HTERT RPE-1 (cell line): ENCODE measurements around the gene DSTYK.
"Not testable (repeated sequence)": the region's sequence is repeated elsewhere in the genome, so short reads cannot be mapped to it uniquely, and the experiment has no call there.

Source experiments
- in situ Hi-C: fragments of 300-500 bp; cut with MboI; formaldehyde crosslinking; loops from 4 replicates; pipeline ENCODE4 v1.14.3; 2020; ENCODE audit warnings: low sequenced_read_pairs

Gene DSTYK

DNA sequence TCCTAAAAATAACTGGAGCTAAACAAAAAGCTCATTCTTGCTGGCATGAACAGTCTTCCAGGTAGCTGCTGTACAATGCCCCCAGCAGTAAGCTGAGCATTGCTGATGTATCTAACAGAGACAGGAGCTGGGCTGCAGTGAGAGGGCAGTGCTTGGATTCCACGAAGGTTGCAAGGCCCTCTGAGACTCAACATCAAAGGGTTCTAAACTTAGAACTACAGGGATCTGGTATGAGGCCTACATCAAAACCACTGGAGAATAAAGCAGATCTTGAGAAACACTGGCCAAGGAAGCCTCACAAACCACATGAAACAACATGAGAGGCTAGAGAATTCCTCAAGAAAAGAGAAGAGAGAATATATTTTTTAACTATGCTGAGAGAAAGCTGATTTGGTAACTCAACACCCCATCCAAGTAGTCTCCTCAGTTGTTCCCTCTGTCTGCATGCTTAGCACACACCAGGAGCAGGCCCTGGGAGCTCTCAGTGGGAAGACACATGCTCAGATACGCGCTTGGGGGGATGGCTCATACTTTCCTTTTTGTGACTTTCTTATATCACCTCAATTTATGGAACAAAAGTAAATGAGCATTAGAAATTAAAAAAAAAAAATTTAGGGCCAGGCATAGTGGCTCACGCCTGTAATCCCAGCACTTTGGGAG is 27.7 kb downstream of the DSTYK start:
- in situ Hi-C loops: no loop called here

DNA sequence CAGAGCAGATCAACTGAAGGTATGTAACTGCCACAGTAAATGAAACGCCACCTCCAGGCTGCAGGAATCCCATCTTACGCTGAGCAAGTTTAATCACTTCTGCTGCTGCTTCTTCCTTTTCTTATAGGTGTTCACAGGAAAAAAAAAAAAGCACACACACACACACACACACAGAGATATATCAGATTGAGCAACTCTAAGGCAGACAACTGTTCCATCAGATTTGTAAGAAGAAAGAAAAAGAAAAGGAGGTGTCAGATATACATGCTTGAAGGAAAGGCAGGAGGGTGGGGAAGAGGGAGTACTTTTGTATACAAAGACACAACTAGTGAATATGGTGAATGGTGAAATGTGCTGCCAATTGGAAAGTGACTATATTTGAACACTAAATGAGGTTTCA is 28.6 kb downstream of the DSTYK start:
- in situ Hi-C loops: no loop called here

DNA sequence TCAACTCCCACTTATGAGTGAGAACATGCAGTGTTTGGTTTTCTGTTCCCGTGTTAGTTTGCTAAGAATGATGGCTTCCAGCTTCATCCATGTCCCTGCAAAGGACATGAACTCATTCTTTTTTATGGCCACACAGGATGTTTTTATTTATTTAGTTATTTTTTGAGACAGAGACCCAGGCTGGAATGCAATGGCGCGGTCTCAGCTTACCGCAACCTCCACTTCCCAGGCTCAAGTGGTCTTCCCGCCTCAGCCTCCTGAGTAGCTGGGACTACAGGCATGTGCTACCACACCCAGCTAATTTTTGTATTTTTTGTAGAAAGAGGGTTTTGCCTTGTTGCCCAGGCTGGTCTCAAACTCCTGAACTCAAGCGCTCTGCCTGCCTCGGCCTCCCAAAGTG is 31.2 kb downstream of the DSTYK start:
- in situ Hi-C loops: not testable (repeated sequence)

DNA sequence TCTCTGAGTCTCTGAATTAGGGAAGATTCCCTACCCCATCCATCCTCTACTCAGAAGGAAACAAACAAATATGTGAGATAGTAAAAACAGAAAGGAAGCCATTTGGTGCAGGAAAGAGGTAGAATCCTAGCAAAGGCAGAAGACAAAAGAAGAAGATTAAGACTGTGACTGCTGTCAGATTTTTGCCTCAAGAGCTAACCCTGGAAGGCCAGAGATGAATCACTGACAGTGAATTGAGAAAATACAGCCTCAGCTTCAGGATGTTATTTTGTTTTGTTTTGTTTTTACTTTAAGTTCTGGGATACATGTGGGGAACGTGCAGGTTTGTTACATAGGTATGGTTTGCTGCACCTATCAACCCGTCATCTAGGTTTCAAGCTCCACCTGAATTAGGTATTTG is 31.7 kb downstream of the DSTYK start:
- in situ Hi-C loops: no loop called here

DNA sequence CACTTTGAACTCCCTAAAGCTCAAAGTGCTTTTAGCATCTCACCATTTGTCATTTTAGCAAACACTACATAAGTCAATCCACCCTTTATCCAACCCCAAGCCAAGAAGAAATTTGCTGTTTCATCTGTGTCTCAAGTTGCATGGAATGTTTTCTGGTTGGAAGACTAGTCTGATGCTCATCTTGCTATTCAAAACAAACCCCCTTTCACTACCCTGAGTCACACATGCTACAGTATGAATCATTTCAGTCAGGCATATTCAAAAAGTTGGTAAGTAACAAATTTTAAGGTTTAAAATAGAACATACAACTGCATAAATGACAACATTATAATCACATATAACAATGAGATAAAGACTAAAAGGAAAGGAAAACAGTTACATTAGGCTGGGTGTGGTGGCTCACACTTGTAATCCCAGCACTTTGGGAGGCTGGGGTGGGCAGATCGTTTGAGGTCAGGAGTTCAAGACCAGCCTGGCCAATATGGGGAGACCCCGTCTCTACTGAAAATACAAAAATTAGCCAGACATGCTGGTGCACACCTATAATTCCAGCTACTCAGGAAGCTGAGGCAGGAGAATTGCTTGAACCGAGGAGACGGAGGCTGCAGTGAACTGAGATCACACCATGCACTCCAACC is 38.7 kb downstream of the DSTYK start:
- in situ Hi-C loops: no loop called here

DNA sequence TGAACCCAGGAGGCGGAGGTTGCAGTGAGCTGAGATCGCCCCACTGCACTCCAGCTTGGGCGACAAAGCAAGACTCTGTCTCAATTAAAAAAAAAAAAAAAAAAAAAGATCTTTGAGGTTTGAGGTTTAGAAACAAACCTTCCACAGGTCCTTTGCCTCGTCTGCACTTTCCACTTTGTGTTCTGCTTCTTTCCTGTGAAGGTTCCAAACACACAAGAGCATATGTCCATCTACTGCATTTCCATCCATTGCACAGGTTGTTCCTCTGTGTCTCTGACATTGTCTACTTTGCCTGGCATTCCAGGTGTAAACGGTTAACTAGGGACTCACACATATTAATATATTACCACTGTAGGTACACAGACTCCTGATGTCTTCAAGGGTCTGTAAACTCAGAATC is 40.1 kb downstream of the DSTYK start:
- in situ Hi-C loops: no loop called here

DNA sequence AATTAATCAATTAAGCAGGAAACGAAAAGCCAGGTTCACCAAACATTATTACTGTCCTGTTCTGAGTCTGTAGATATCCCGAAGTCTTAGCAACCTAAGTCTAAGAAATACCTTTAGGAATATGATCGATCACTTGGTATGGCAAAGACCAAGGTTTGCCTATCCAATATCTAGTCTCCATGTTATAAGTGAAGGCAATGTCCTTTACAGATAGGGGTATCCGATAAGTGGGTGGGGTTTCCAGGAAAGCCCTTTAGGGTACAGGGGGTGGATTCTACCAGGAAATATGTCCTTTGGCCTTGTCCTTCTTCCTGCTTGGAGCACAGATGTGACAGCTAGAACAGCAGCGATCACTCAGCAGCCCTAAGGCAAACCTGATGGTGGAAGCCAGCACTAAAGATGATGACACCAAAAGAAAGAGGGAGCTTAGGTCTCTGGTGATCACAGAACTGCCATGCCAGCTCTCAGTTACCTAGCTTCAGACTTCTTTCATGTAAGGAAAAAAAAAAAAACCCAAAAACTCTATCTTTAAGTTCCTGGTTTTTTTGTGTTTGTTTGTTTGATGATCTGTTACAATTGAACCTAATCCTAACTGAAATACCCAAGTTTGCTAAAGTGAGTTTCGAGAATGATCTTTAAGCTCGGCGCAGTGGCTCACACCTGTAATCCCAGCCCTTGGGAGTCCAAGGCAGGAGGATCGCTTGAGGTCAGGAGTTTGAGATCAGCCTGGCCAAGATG is 40.8 kb downstream of the DSTYK start:
- in situ Hi-C loops: no loop called here

DNA sequence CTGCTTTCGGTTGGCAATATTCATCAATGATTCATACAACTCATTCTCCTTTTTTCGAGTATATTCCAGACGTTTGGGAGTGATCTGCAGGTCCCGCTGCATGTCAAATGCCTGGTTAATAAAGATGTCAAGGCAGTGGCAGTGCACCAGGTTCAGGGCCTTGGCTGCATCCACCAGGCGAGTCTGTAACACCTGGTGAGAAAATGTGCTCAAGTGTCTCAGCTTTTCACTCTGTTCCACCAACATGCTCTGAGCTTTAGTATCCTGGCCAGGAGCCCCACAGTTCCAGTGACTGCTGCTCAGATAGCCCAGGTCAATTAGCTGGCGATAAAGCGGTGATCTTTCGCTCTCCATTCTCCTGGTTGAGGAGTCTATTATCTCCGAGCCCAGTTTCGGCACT is 42.3 kb downstream of the DSTYK start:
- in situ Hi-C loops: no loop called here

DNA sequence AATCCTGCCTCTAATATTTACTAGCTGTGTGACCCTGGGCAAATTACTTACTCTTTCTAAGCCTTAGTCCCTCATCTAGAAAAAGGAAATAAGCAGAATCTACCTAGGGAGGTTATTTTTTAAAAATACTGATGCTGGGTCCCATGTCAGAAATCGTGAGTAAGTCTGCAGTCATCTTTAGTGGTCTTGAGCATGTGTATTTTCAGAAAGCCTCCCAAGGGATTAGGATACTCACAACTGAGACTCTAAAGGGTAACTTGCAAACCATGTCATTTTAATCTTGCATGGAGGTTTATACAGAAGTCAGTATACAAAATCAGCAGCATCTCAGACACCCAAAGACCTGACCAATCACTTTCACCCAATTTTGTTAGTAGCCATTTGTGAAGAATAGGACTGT is 43.2 kb downstream of the DSTYK start:
- in situ Hi-C loops: no loop called here

DNA sequence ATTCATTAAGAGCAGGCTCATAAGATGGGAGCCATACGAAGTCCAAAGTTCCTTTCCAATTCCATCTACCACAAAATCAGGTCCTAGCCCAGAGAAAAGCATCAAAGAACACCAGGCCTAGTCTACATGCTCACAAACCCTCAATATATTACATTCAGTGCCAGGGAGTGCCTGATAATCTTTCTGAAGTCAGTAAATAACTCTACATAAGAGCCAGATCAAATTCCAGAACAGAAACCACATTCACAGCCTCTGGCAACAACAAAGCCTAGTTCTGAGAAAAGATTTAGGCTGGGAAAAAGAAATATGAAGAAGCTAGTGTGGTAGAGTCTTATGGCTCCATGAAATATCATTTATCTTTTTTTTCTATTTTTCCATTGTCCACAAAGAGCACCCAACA is 49.2 kb downstream of the DSTYK start:
- in situ Hi-C loops: no loop called here

DNA sequence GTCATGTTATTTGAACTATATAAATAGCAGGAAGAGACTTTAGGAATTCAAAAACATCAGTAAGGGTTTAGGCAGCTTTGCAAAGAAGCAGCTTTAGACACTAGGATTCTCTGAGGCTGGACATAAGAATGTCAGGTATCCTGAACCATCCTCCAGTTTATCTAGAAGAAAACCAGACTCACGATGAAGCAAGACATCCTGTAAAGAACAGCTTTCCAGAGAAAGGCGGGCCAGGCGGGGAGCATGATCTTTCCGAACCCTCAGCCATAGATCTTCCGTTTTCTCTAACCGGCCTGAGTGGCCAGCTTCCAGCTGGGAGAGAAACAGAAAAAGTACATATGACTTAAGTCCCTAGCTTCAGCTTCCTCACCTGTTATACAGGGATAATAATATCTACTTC is 50.4 kb downstream of the DSTYK start:
- in situ Hi-C loops: no loop called here

DNA sequence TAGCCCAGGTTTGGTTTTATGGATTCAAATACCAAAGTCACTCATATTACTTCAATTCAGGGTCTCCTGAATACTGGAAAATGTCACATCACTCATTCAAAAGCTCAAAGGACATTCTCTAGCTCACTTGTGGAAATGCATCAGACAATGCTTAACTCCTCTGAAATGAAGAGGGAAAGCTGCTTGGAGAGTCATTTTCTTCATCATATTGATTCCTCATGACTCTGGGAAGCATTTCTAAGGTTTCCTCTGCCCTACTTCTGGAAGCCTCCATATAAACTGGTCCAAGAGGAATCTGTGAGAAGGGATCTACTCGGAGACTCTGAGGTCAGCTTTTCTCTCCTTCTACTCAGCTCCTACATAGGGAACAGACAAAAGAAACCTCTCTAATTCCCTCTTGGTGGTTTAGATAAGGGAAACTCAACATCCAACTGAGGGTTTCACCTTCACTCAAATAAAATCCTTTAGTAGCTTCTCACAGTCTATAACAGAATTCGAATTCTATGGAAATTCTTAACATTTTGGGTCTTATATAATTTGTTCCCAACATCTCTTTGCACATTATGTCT is 53.4 kb downstream of the DSTYK start:
- in situ Hi-C loops: no loop called here

DNA sequence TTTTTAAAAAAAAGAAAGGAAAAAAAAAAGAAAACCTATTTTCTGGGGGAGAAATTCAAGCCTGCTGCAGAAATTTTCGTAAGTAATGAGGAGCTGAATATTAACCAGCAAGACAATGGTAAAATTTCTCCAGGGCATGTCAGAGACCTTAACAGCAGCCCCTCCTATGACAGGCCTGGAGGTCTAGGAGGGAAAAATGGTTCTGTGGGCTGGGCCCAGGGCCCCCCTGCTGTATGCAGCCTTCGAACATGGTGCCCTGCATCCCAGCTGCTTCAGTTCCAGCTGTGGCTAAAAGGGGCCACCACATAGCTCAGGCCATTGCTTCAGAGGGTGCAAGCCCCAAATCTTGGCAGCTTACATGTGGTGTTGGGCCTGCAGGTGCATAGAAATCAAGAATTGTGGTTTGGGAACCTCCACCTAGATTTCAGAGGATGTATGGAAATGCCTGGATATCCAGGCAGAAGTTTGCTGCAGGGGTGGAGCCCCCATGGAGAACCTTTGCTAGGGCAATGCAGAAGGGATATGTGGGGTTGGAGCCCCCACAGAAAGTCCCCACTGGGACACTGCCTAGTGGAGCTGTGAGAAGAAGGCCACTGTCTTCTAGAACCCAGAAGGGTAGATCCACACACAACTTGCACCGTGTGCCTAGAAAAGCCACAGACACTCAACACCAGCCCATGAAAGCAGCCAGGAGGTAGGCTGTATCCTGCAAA is 55.7 kb downstream of the DSTYK start:
- in situ Hi-C loops: not testable (repeated sequence)

DNA sequence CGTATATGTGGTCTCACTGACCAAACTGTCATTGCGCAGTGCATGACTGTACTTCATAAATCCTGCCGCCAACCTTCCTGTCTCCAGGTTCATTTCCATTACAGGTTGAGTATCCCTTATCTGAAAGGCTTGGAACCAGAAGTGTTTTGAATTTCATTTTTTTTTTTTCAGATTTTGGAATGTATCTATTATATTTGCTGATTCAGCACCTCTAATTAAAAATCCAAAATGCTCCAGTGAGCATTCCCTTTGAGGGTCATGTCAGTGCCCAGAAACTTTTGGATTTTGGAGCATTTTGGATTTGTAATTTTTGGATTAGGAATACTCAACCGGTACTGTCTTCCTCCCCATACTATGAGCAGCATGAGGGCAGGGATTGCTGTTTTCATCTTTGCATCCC is 59.0 kb downstream of the DSTYK start:
- in situ Hi-C loops: no loop called here

DNA sequence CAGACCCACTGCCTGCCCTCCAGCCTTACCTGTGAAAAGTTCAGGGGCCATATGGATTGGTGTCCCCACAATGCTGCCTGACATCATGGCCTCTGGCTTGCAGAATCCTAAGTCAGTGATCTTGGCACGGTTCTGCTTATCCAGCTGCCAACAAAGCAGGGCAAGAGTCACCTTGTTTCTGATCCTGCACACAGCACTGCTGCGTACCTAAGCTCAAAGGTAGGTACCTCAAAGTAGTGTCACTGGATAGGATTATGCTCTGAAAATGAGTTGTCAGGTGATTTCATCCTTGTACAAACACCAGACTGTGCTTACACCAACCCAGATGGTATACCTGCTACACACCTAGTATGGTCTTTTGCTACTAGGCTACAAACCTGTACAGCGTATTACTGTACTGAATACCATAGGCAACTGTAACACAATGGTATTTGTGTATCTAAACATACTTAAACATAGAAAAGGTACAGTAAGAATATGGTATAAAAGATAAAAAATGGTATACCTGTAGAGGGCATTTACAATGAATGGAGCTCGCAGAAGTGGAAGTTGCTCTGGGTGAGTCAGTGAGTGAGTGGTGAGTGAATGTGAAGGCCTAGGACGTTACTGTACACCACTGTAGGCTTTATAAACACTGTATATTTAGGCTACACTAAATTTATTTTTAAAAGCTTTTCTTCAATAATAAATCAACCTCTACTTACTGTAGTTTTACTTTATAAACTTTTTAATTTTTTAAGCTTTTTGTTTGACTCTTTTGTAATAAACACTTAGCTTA is 60.7 kb downstream of the DSTYK start:
- in situ Hi-C loops: no loop called here

DNA sequence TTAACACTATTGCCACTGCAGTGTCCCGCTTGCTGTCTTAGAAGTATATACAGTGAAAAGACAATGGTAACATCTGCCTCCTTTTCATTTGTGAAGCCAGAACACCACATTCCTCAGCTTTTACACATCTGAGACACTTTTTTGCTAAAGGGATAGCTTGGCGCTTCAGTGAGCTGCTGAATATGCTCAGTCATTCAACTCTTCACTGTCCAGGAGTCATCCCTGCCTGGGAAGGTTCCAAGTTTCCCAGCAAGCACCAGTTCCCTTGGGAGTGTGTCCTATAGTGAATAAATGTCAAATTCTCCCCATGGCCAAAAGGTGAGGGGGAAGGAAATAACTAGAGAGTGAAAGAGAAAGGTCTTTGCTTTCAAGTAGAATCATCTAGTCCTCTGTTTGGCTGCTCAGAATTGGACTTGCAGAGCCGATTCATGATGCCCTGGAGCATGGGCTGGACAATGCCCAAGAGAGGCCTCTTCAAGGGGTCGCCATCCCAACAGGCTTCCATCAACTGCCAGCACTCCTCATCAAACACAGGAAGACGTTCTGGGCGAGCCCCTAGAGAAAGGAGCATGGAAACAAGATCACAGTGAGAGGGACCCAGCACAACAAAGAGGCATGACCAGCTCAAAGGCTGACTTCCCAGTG is 64.2 kb downstream of the DSTYK start:
- in situ Hi-C loops: no loop called here

DNA sequence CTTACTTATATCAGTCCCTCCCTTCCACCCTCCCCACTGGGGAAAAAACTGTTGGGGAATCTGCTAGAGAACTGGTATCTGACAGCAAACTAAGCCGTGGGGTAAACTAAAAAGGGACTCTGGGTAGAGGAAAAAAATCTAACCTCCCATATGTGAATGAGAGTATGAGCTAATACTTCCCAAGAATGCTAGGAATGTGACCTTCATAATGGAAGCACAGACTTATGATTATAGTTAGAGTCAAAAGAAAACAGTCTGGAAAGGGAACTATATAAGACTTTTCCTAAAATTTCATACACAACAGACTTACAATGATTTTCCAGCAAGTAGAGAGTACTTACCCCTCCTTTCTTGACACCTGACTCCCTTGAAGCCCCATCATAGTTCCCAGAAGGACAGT is 66.8 kb downstream of the DSTYK start:
- in situ Hi-C loops: no loop called here

DNA sequence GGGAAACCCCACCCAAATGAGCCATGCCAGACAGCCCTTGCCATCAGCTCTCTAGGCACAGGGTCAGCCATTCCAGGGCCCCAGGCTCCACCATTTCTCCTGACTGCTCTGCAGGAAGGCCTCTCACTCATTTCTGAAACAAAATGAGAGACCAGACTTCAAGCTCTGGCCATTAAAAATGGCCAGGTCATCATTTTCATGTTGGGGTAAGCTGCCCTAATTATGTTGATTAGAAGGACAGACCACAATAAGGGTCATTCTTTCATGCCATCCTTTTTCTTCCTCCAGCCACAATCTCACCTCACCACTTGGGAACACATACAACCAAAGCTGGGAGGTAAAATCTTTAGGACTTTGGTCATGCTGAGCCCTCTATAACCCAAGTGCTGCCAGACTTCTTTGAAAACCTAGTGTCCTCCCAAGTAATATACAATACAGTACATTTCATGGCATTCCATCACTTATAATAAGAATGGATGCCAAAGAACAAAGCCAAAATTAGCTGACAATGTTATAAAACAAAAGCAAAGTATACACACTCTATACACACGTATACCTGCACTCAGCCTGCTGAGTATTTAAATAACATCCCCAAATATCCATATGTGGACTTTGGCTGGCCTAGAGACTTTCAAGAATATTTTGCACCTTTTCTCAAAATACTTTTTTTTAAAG is 67.3 kb downstream of the DSTYK start:
- in situ Hi-C loops: no loop called here

DNA sequence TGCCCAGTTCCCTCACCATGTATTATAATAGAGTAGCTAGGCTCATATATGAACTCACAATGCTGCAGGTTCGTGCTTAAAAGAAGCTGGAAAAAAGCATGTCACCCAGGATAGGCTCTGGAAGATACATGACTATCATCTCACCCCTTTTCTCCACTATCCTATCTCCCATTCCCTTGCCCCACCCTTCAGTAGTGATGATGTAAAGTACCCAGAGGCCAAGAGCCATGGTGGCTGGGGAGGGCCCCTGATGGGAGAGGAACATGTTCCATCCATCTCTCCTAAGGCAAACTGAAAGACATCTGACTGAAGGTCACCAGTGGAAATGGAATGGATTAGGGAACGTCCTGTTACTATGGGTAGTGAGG is 69.4 kb downstream of the DSTYK start:
- in situ Hi-C loops: no loop called here
